ENCODE measurements around the gene HYCC1.
"Not testable (repeated sequence)": the region's sequence is repeated elsewhere in the genome, so short reads cannot be mapped to it uniquely, and the experiment has no call there.

The HYCC1 gene

DNA sequence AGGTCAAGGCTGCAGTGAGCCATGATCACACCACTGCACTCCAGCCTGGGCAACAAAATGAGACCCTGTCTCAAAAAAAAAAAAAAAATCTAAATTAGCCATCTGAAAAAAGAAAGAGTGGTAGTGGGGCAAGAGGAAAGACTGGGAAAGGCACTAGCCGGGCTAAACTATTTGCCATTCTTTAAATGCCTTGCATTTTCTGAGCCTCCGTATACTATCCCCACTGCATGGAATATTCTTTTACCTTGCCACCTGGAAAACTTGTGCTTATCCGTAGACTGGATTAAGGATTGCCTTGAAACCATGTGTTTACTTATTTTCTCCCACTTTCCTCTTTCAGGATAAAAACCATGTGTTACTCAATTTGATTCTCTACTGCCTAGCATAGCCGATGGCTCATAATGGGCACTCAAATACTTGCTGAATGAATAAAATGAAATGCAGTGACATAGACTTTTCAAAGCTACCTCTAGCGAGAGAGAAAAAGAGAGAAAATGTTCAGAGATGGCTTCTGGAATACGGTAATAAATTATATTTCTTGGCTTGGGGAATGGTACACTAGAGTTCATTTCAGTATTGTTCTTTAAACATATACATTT is 30.6 kb downstream of the HYCC1 start:
- no peak for DNase-seq

DNA sequence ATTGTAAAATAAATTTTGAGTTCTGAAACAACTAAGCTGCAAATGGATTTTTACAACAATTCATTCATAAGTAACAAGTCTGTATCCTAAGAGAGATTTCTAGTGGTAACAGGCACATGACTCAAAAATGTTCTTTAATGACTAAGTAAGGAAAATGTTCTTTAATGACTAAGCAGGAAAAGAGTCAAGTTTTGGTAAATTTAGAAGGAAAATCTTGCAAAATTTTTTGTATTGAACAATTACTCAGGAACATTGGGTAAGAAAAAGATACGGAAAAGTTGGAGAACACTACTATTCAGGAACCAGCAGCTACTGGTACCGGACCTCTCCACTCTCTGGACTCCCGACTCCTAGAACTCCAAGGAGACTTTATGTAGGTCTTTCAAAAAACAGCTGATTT is 33.5 kb downstream of the HYCC1 start:
- DNase-seq = no peak

DNA sequence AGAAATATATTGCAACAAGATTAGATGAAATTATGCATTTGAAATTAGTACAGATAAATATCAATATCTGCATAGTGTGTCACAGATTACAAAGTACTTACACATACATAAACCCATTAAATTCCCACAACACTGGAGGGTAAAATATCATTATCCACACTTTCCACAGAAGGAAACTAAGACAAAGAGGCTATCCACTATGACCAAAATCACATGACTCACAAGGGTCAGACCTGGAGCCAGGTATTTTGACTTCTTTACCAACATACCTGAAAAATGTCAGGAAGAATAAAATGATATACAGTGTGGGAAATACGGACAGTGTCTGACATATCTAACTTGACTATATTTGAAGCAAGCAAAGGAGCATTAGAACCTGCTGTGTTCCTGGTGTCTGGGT is 34.1 kb downstream of the HYCC1 start:
- DNase-seq = no peak

DNA sequence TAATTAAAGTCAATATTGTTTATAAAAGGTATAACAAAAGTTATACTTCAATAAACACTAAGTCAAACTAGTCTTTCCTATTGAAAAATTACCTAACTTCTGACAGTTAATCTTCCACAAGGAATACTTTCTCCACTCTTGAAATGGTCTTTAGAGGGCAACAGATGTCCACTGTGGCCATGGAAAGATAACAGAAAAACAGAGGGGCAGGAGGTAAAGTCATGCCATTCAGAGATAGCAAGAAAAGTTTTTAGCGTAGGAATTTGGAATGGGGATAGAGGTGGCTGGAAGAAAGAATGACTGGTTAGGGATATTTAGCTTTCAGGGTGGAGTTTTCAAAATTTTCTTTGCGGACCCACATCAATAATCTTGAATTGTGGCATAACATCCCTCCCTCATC is 34.7 kb downstream of the HYCC1 start:
- no peak for DNase-seq

DNA sequence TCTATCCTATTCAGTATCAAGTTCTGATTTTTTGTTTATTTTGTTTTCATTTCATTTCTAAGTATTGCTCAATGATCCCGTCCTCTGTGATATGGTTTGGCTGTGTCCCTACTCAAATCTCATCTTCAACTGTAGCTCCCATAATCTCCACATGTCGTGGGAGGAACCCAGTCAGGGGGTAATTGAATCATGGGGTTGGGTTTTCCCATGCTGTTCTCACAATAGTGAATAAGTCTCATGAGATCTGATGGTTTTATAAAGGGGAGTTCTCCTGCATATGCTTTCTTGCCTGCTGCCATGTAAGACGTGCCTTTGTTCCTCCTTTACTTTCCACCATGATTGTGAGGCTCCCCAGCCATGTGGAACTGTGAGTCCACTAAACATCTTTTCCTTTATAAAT is 39.3 kb downstream of the HYCC1 start:
- not testable (repeated sequence) for DNase-seq

DNA sequence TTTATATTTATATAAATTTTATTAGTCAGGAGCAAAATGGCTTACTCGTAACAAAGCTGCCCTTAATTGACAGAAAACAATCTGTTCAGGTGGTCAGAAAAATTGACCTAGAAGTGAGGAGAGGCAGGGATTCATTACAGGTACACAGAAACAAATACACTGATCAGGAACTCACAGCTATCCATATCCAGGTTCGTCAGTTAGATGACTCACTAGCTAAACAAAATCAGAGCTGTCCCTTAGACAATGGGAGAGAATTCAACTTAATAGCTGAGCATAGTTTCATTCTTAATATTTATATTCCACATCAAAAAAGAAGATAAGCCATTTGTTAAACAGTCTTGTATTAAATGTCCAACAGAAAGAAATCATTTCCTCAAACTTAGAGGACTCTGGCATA is 41.7 kb downstream of the HYCC1 start:
- no peak for DNase-seq

DNA sequence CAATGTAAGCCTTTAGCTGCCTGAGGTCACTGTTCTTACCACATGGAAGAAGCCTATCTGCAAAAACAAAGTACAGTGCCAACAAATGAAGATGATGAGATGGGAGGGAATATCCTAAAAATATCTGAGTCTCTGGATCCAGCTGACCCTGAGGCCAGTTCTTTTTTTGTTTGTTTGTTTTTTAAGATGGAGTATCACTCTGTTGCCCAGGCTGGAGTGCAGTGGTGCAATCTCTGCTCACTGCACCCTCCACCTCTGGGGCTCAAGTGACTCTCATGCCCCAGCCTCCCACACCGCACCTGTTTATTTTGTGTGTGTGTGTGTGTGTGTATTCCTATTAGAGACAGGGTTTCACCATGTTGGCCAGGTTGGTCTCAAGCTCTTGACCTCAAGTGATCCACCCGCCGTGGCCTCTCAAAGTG is 44.9 kb downstream of the HYCC1 start:
- no peak for DNase-seq

Data from activated T-cell treated with anti-CD3 and anti-CD28 coated beads, Interleukin-2, amount 50 U/mL, for 1 hour (primary cell).